Testis (tissue), 3 donors: ENCODE measurements around the gene LHFPL3. TPM values are rescaled to one million over a fixed set of nuclear protein-coding genes. Genes with fewer than 3 reads are reported as not detected.

ENCODE experiments used
- DNase-seq: peaks from one replicate; pipeline ENCODE4 v3.0.0-alpha.2; 2019
- H3K27ac ChIP-seq, 2 donors: fragments of 200-600 bp; sonication (generic); one replicate each; pipeline ENCODE4 v1.5.1; 2019
- H3K27me3 ChIP-seq: fragments of 200-600 bp; sonication (generic); one replicate; pipeline ENCODE4 v1.5.1; 2019
- H3K36me3 ChIP-seq: fragments of 200-600 bp; sonication (generic); one replicate; pipeline ENCODE4 v1.5.1; 2017; ENCODE audit warnings: low read depth; ENCODE audit errors: missing control alignments
- H3K4me1 ChIP-seq: fragments of 200-600 bp; sonication (generic); one replicate; pipeline ENCODE4 v1.5.1; 2019
- H3K4me3 ChIP-seq, 2 donors: fragments of 200-600 bp; sonication (generic); one replicate each; pipeline ENCODE4 v1.5.1; 2017 to 2019
- H3K9me3 ChIP-seq: fragments of 200-600 bp; sonication (generic); one replicate; pipeline ENCODE4 v1.5.1; 2017
- CTCF ChIP-seq, 3 experiments: fragments of 450-650 bp in 2 of 3; fragments of 200-600 bp in 1 of 3; sonication (generic) in 1 of 3; IDR thresholded peaks; one replicate each; pipeline ENCODE4 v1.5.1; 2016 to 2019; ENCODE audit warnings: antibody characterized with exemption in 3 of 3, mild to moderate bottlenecking in 2 of 3, moderate library complexity in 1 of 3
- POLR2A ChIP-seq: fragments of 450-650 bp; IDR thresholded peaks from one replicate; pipeline ENCODE4 v1.6.1; 2017; ENCODE audit warnings: antibody characterized with exemption, mild to moderate bottlenecking, moderate library complexity
- WGBS, 2 donors: methylation state at CpG; one replicate each; pipeline ENCODE4 v1.1.5; 2018; 5-methylcytosine and 5-hydroxymethylcytosine counted together
- intact Hi-C: fragments of 100-400 bp; cut with DNase I; formaldehyde crosslinking; loops from one replicate; pipeline ENCODE4 v1.15.1; 2023; ENCODE audit warnings: low total_unique reads
- polyA plus RNA-seq: library from polyadenylated mRNA; stranded (reverse); fragments of 350-450 nt; fragmentation: Illumina TruSeq; extraction: RNeasy Lipid Tissue Mini Kit (QIAGEN cat#74804); gene quantifications from one replicate; pipeline ENCODE4 v1.2.3, GENCODE V29; 2014; ENCODE audit warnings: low read depth, low replicate concordance; ENCODE audit not compliant: insufficient read depth
- total RNA-seq, 2 donors: library from RNA; depleted of rRNA; stranded (reverse); fragments of >200 nt; gene quantifications; one replicate each; pipeline ENCODE4 v1.2.3, GENCODE V29; 2016

The LHFPL3 gene
- total and polyA plus RNA-seq, 3 donors from 2014 or later = 0.17 to 0.47 (median 0.19) TPM

- TF ChIP-seq POLR2A = no peak
- TF ChIP-seq CTCF (IDR thresholded peaks at IDR 0.05) = no peak
- no peaks in the 10 kb centered on the region for H3K9me3 ChIP-seq
- no peak overlapping the region for H3K4me3 ChIP-seq
- DNase-seq = no peak
- intact Hi-C loops = no loop called here
- H3K36me3 ChIP-seq = no peaks in the 10 kb centered on the region
- no peaks in the 10 kb centered on the region for H3K27me3 ChIP-seq
- H3K4me1 ChIP-seq = no peaks in the 10 kb centered on the region
- H3K27ac ChIP-seq = no peak overlapping the region
- WGBS, 2 donors = 50 to 71% methylated on average over 6 of the region's 6 CpGs
These were observed 572.3 kb downstream of the LHFPL3 start for GRCh38 chr7:104900525-104901239.

GRCh38 chr7:104901240-104901619 is 572.8 kb downstream of the LHFPL3 start:
- no peaks in the 10 kb centered on the region for H3K27me3 ChIP-seq
- H3K4me1 ChIP-seq = no peaks in the 10 kb centered on the region
- TF ChIP-seq CTCF (IDR thresholded peaks at IDR 0.05) (no peak), POLR2A (no peak)
- no peak overlapping the region for H3K27ac ChIP-seq
- H3K4me3 ChIP-seq = no peak overlapping the region
- H3K9me3 ChIP-seq = no peaks in the 10 kb centered on the region
- WGBS, 2 donors = 81 to 93% methylated on average over 3 of the region's 3 CpGs
- no peak for DNase-seq
- H3K36me3 ChIP-seq = no peaks in the 10 kb centered on the region
- intact Hi-C loops = no loop called here

- Histone ChIP-seq H3K4me3 (no peak overlapping the region), H3K27ac (no peak overlapping the region), H3K9me3 (no peaks in the 10 kb centered on the region), H3K36me3 (no peaks in the 10 kb centered on the region), H3K27me3 (no peaks in the 10 kb centered on the region), H3K4me1 (no peaks in the 10 kb centered on the region)
- TF ChIP-seq CTCF (IDR thresholded peaks at IDR 0.05) (no peak), POLR2A (no peak)
- 85 to 94% methylated on average over 6 of the region's 6 CpGs for WGBS, 2 donors
- intact Hi-C loops = no loop called here
- no peak for DNase-seq
These were observed 573.8 kb downstream of the LHFPL3 start for GRCh38 chr7:104902183-104902582.

- Histone ChIP-seq H3K36me3 (no peaks in the 10 kb centered on the region), H3K4me1 (no peaks in the 10 kb centered on the region), H3K27ac (no peak overlapping the region), H3K9me3 (no peaks in the 10 kb centered on the region), H3K27me3 (no peaks in the 10 kb centered on the region), H3K4me3 (no peak overlapping the region)
- TF ChIP-seq CTCF (IDR thresholded peaks at IDR 0.05) (no peak), POLR2A (no peak)
- intact Hi-C loops = no loop called here
- 94 to 96% methylated on average over 2 of the region's 2 CpGs for WGBS, 2 donors
- no peak for DNase-seq
These were observed 574.6 kb downstream of the LHFPL3 start for GRCh38 chr7:104903044-104903443.

GRCh38 chr7:104903846-104904245 is 575.4 kb downstream of the LHFPL3 start:
- Histone ChIP-seq H3K4me1 (no peaks in the 10 kb centered on the region), H3K9me3 (no peaks in the 10 kb centered on the region), H3K4me3 (no peak overlapping the region), H3K36me3 (no peaks in the 10 kb centered on the region), H3K27ac (no peak overlapping the region), H3K27me3 (no peaks in the 10 kb centered on the region)
- DNase-seq = no peak
- TF ChIP-seq CTCF (IDR thresholded peaks at IDR 0.05) (no peak), POLR2A (no peak)
- WGBS, 2 donors = 75 to 83% methylated on average over 4 of the region's 4 CpGs
- intact Hi-C loops = no loop called here
